Mucosa of rectum (tissue), 2 donors: ENCODE data around the gene IQCE.

Experiments
- H3K27ac ChIP-seq, 2 donors: one replicate each; pipeline ENCODE4 v1.7.0; 2013; ENCODE audit warnings: inconsistent platforms in 2 of 2, low read depth in 2 of 2, low read length in 2 of 2
- H3K27me3 ChIP-seq, 2 donors: one replicate each; pipeline ENCODE4 v1.7.0; 2013; ENCODE audit warnings: low read length in 2 of 2; ENCODE audit not compliant: control insufficient read depth in 2 of 2, insufficient read depth in 2 of 2
- H3K36me3 ChIP-seq, 2 donors: one replicate each; pipeline ENCODE4 v1.7.0; 2013; ENCODE audit warnings: low read length in 2 of 2; ENCODE audit not compliant: control insufficient read depth in 2 of 2, insufficient read depth in 2 of 2
- H3K4me1 ChIP-seq, 2 donors: one replicate each; pipeline ENCODE4 v1.7.0; 2013; ENCODE audit warnings: low read length in 2 of 2, mild to moderate bottlenecking in 1 of 2; ENCODE audit not compliant: control insufficient read depth in 2 of 2, insufficient read depth in 2 of 2
- H3K4me3 ChIP-seq, 2 donors: one replicate each; pipeline ENCODE4 v1.7.0; 2013; ENCODE audit warnings: low read length in 2 of 2
- H3K9ac ChIP-seq, 2 donors: one replicate each; pipeline ENCODE4 v1.7.0; 2013; ENCODE audit warnings: low read length in 2 of 2, low read depth in 1 of 2, mild to moderate bottlenecking in 1 of 2
- H3K9me3 ChIP-seq, 2 donors: one replicate each; pipeline ENCODE4 v1.7.0; 2013; ENCODE audit warnings: low read length in 2 of 2; ENCODE audit not compliant: control insufficient read depth in 2 of 2
- donor health status: healthy.
- donor health status: Normal muscosa, but diverticular disease.

IQCE gene

DNA sequence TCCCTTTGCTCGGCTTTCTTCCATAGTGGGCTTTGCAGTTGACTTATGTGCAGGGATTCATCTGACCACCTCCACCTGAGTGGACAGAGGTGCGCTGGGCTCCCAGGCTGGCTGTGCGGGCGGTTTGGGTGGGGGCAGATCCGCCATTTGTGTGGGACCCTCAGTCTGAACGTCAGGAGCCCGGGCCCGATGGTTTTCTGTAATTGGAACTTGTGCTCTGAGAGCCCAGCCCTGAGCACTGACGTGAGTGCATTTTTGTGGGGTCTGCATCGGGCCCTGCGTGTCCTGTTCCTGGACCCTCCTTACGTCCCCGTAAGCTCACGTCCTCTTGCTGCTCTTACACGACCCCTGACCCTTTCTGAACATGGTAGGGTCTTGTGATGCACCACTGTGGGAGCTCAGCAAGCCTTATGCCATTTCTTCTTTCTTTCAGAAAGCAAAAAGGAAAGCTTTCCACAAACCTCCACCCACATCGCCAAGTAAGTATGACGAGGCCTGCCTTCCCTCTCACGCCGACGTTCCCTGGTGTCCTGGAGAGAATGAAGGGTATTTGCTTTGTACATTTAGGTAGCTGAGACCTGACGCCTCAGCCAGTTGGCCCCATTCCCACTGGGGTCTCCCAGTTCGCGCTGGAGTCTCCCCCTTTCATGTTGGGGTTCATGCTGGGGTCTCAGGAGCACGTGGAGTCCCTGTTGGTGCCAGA lies 9.9 kb downstream of the IQCE start:
- Histone ChIP-seq H3K9me3 (no peaks in the 10 kb centered on the region), H3K4me1 (peaks cover 14 to 19% of the 10 kb centered on the region in 2 donors), H3K4me3 (no peak overlapping the region), H3K36me3 (peaks cover 14 to 25% of the 10 kb centered on the region in 2 donors), H3K9ac (no peak overlapping the region), H3K27ac (no peak overlapping the region), H3K27me3 (no peaks in the 10 kb centered on the region)

DNA sequence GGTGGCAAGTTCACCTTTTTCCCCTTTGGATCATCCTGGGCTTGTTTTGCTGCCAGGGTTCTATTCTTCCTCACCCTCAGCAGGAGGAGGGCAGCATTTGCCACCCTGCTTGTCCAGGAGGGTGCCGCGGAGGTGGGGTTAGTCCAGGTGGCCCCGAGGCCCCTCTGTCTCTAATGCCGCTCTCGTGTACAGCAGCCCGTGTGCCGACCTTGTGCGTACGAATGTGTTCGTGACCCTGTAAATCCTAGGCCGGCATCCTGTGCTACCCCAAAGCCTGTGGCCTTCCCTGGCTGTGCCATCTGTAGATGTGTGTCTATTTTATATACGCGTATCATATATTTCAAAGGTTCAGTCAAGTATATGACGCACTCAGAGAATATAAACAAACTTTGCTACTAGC lies 10.6 kb downstream of the IQCE start:
- no peaks in the 10 kb centered on the region for H3K27me3 ChIP-seq
- peaks cover 22 to 32% of the 10 kb centered on the region in 2 donors for H3K36me3 ChIP-seq
- H3K4me3 ChIP-seq, result no peak overlapping the region
- no peak overlapping the region for H3K27ac ChIP-seq
- H3K9me3 ChIP-seq, result no peaks in the 10 kb centered on the region
- no peak overlapping the region for H3K9ac ChIP-seq
- H3K4me1 ChIP-seq, result peaks cover 14 to 19% of the 10 kb centered on the region in 2 donors

DNA sequence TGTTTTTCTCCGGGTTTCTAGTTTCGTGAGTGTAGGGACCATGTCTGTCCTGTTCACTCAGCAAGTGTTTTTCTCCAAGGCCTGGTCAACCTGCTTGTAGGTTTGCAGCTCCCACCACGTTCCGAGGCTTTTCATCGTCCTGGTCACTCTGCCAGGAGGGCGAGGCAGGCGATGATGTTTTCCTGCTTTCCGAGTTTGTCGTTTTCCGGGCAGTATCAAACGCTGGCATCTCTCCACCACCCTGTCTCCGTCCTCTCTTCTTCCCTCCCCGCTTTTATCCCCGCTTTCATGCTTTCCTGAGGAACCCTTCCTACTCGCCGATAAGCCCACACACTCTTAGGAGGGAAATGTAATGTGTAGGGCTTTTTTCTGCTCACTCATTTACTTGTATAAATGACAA lies 11.2 kb downstream of the IQCE start:
- no peak overlapping the region for H3K4me3 ChIP-seq
- peaks cover 25 to 32% of the 10 kb centered on the region in 2 donors for H3K36me3 ChIP-seq

DNA sequence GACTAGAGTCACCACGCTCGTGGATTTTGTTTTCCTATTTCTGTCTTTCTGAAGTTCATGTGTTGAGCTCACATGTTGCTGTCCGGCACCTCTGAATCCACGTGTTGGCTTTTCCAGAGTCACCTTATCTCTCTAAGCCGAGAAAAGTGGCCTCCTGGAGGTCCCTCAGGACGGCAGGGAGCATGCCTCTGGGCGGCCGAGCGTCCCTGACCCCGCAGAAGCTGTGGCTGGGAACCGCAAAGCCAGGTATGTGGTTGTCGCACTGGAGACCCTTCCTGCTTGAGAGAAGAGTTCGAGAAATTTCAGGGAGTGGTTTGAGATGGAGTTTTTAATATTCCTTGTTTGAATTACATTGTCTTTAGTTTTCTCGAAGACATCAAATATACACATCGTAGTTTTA lies 12.6 kb downstream of the IQCE start:
- H3K9ac ChIP-seq, result no peak overlapping the region
- peaks cover 25 to 35% of the 10 kb centered on the region in 2 donors for H3K36me3 ChIP-seq
- no peak overlapping the region for H3K4me3 ChIP-seq
- no peaks in the 10 kb centered on the region for H3K27me3 ChIP-seq
- H3K9me3 ChIP-seq, result no peaks in the 10 kb centered on the region
- H3K4me1 ChIP-seq, result peaks cover 0 to 10% of the 10 kb centered on the region in 2 donors
- H3K27ac ChIP-seq, result no peak overlapping the region

More for the DNA sequence above, 11.2 kb downstream of the IQCE start:
- Histone ChIP-seq H3K9ac (no peak overlapping the region), H3K9me3 (no peaks in the 10 kb centered on the region), H3K27me3 (no peaks in the 10 kb centered on the region), H3K27ac (no peak overlapping the region), H3K4me1 (peaks cover 10 to 16% of the 10 kb centered on the region in 2 donors)

DNA sequence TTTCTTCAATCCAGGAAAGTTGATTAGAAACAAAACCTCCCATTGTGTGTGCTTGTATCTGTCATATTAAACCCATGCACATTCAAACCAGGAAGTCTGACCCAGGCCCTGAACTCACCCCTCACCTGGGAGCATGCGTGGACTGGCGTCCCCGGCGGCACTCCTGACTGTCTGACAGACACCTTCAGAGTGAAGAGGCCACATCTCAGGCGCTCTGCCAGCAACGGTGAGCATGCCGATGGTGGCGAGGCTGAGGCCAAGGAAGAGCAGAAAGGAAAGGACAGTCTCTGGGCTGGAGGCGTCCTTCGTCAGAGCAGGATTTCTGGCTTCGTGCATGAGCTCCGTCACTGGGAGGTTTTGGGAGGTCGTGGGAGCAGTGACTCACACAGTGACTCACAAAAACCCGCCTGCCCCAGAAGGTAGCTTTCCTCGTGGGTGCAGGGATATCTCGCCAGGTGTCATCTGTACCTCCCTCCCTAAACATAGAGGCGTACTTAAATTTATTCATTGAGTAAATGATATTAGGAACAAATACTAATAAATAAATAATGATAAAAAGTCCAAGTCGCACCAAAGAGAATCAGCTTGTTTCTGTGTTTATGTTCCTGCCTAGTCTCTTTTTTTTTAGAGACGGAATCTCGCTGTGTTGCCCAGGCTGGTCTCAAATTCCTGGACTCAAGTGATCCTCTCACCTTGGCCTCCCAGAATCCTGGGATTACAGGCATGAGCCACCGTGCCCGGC lies 13.5 kb downstream of the IQCE start:
- no peaks in the 10 kb centered on the region for H3K9me3 ChIP-seq
- H3K36me3 ChIP-seq, result peaks cover 32 to 35% of the 10 kb centered on the region in 2 donors
- H3K27me3 ChIP-seq, result no peaks in the 10 kb centered on the region
- H3K27ac ChIP-seq, result no peak overlapping the region
- no peak overlapping the region for H3K9ac ChIP-seq
- no peak overlapping the region for H3K4me3 ChIP-seq
- peaks cover 0 to 6% of the 10 kb centered on the region in 2 donors for H3K4me1 ChIP-seq

DNA sequence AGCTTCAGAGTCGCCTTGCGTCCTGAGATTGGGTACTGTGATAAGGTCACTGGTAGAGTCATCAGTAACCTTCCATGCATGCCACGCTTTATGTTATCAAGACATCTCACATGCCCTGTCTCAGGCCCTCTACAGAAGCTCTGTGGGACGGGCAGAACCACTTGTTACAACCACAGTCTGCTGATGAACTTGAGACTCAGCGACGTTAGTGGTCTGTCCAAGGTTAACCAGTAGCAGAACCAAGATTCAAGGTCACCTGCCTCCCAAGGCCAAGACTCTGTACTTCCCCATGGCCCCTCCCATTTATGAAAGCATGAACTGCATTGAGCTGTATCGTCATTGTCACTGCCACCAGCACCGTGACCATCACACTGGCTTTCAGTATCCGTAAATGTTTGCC lies 15.0 kb downstream of the IQCE start:
- Histone ChIP-seq H3K36me3 (peaks cover 38 to 40% of the 10 kb centered on the region in 2 donors), H3K27ac (no peak overlapping the region), H3K27me3 (no peaks in the 10 kb centered on the region), H3K4me1 (no peaks in the 10 kb centered on the region), H3K4me3 (no peak overlapping the region), H3K9ac (no peak overlapping the region), H3K9me3 (no peaks in the 10 kb centered on the region)

- Histone ChIP-seq H3K9me3 (no peaks in the 10 kb centered on the region), H3K4me3 (no peak overlapping the region), H3K36me3 (peaks cover 32 to 39% of the 10 kb centered on the region in 2 donors), H3K27me3 (no peaks in the 10 kb centered on the region), H3K9ac (no peak overlapping the region), H3K27ac (no peak overlapping the region), H3K4me1 (no peaks in the 10 kb centered on the region)
Observed at GRCh38 chr7:2575046-2575732, 16.4 kb downstream of the IQCE start.

DNA sequence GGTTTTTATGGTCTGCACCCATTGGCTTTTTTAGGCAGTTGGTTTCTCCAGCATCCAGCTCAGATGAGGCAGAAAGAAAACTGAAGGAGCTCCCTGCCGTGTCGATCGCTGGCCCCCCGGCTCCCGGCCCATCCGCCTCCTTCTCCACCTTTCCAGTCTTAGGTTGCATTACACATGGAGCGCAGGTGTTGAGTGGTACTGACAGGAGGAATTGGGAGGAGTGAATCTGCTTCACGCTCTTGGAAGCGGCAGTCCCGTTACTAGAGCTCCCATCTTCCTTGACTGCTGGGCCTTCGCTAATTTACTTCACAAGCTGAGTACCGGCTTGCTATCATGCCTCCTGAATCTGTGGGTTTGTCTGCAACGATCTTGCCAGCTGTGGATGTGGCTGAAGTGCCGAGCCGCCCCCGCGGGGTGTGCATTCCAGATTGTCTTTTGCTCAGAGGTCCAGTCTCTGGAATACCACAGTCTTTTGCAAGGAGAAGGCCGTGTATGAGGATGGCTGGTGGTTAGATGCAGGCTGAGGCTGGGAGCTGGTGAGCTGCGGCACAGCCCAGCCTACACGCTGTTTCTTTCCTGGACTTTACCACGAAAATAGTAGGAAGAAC lies 17.1 kb downstream of the IQCE start:
- no peak overlapping the region for H3K4me3 ChIP-seq
- H3K9ac ChIP-seq, result no peak overlapping the region
- no peaks in the 10 kb centered on the region for H3K4me1 ChIP-seq
- H3K9me3 ChIP-seq, result no peaks in the 10 kb centered on the region
- H3K36me3 ChIP-seq, result peaks cover 32 to 39% of the 10 kb centered on the region in 2 donors
- no peaks in the 10 kb centered on the region for H3K27me3 ChIP-seq
- no peak overlapping the region for H3K27ac ChIP-seq

DNA sequence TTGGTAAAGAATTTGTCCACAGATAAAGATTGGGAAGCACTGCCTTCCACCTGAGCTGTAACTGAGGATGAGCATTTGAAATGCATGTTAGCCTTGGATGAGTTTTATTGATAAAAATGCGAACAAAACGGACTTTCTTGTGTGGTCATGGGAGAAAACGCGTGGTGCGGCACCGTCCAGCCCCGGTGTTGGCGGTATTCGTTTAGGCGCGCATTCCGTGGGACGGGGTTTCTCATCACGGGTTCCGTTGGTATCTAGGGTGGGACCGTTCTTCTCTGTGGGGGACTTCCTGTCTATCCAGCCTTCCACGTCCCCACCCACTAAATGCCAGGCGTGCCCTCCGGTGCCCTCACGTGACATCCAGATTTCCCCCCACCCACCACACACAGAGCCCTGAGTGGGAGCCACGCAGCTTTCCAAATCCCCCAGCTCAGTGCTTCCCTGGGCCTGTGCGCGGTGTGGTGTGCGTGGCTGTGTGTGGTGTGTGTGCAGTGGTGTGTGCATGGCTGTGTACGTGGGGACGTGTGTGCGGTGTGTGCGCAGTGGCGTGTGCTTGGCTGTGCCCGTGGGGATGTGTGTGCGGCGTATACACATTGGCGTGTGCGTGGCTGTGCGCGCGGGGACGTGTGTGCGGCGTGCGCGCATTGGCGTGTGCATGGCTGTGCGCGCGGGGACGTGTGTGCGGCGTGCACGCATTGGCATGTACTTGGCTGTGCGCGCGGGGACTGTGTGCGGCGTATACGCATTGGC lies 18.1 kb downstream of the IQCE start:
- no peaks in the 10 kb centered on the region for H3K4me1 ChIP-seq
- H3K27ac ChIP-seq, result no peak overlapping the region
- no peaks in the 10 kb centered on the region for H3K9me3 ChIP-seq
- no peaks in the 10 kb centered on the region for H3K27me3 ChIP-seq
- peaks cover 29 to 33% of the 10 kb centered on the region in 2 donors for H3K36me3 ChIP-seq
- no peak overlapping the region for H3K4me3 ChIP-seq
- H3K9ac ChIP-seq, result no peak overlapping the region
